GM12875 (cell line): Measurements from ENCODE around the gene C9orf43.
"Not testable (repeated sequence)": the region's sequence is repeated elsewhere in the genome, so short reads cannot be mapped to it uniquely, and the experiment has no call there.

Experiments used
- H3K4me3 ChIP-seq: one replicate; pipeline ENCODE4 v1.5.1; 2011; ENCODE audit warnings: low read depth, low read length, control low read depth
- CTCF ChIP-seq: IDR thresholded peaks from 2 replicates; pipeline ENCODE4 v1.5.1; 2011; ENCODE audit warnings: low read depth, mild to moderate bottlenecking, control low read depth, inconsistent platforms, low read length, moderate library complexity, borderline replicate concordance; ENCODE audit not compliant: insufficient read depth

C9orf43 gene

GRCh38 chr9:113410207-113410864 lies at the start of gene C9orf43, which contains the start of gene POLE3:
Gene C9orf43 (plus strand): TSS chr9:113410747. CDS start chr9:113413494, 2,747 bp downstream.
Gene POLE3 (minus strand): TSS chr9:113410675. CDS start chr9:113410293, 382 bp downstream.
- H3K4me3 ChIP-seq = peak within 1 kb of the TSS; percentile 91
- TF ChIP-seq CTCF = no peak

- no peak for TF ChIP-seq CTCF
- H3K4me3 ChIP-seq = no peak overlapping the region
These were observed 49.1 kb upstream of the C9orf43 start for GRCh38 chr9:113361304-113362018.

- H3K4me3 ChIP-seq = no peak overlapping the region
- no peak for TF ChIP-seq CTCF
These were observed 47.2 kb upstream of the C9orf43 start for GRCh38 chr9:113363336-113363735.

- TF ChIP-seq CTCF = no peak
- H3K4me3 ChIP-seq = no peak overlapping the region
These were observed 45.6 kb upstream of the C9orf43 start for GRCh38 chr9:113364951-113365350.

- H3K4me3 ChIP-seq = not testable (repeated sequence)
These were observed 44.9 kb upstream of the C9orf43 start for GRCh38 chr9:113365652-113366051.

- no peak for TF ChIP-seq CTCF
- H3K4me3 ChIP-seq = no peak overlapping the region
These were observed 42.1 kb upstream of the C9orf43 start for GRCh38 chr9:113368348-113368981.

GRCh38 chr9:113368982-113369854 lies 41.3 kb upstream of the C9orf43 start:
- no peak for TF ChIP-seq CTCF
- no peak overlapping the region for H3K4me3 ChIP-seq
